HL-60 (cell line): ENCODE data around the gene SPIRE1.

ENCODE experiments used
- DNase-seq, 2 experiments: peaks; one replicate each; pipeline ENCODE4 v3.0.0-alpha.2; 2010 to 2020; ENCODE audit warnings: low read depth in 1 of 2, low spot score in 1 of 2
- H3K27ac ChIP-seq: fragments of 250-450 bp; sonication (Bioruptor Pico); replicated peaks from 2 replicates; pipeline ENCODE4 v1.5.1; 2020; ENCODE audit warnings: mild to moderate bottlenecking, moderate library complexity
- H3K27me3 ChIP-seq: fragments of 250-450 bp; sonication (Bioruptor Pico); 2 replicates; pipeline ENCODE4 v1.5.1; 2021; ENCODE audit warnings: mild to moderate bottlenecking, moderate library complexity; ENCODE audit not compliant: insufficient read depth, poor library complexity, severe bottlenecking
- H3K4me3 ChIP-seq: replicated peaks from 2 replicates; pipeline ENCODE4 v1.5.1; 2011; ENCODE audit warnings: mild to moderate bottlenecking, control low read depth, low read length; ENCODE audit not compliant: insufficient read depth
- CTCF ChIP-seq: IDR thresholded peaks from one replicate; pipeline ENCODE4 v1.5.1; 2011; ENCODE audit warnings: low read length, control low read depth, inconsistent platforms; ENCODE audit not compliant: insufficient read depth
- GABPA ChIP-seq: IDR thresholded peaks from 2 replicates; pipeline ENCODE4 v1.6.1; 2012; ENCODE audit warnings: low read depth
- POLR2AphosphoS5 ChIP-seq: IDR thresholded peaks from 2 replicates; pipeline ENCODE4 v1.6.1; 2012; ENCODE audit warnings: low read depth
- REST ChIP-seq: IDR thresholded peaks from 2 replicates; pipeline ENCODE4 v1.6.1; 2012; ENCODE audit warnings: low read depth; ENCODE audit not compliant: insufficient replicate concordance
- SPI1 ChIP-seq: IDR thresholded peaks from 2 replicates; pipeline ENCODE4 v1.6.1; 2012; ENCODE audit warnings: low read depth, mild to moderate bottlenecking, borderline replicate concordance

The SPIRE1 gene

GRCh38 chr18:12430137-12430990, 227.5 kb downstream of the SPIRE1 start:
- no peak for DNase-seq
- H3K27me3 ChIP-seq, result no peaks in the 10 kb centered on the region
- no peak overlapping the region for H3K4me3 ChIP-seq
- H3K27ac ChIP-seq, result no peak overlapping the region
- TF ChIP-seq POLR2AphosphoS5, result no peak
- TF ChIP-seq REST, result no peak
- no peak for TF ChIP-seq GABPA
- TF ChIP-seq CTCF, result no peak
- TF ChIP-seq SPI1, result no peak

GRCh38 chr18:12429556-12429955, 228.4 kb downstream of the SPIRE1 start:
- H3K27me3 ChIP-seq, result no peaks in the 10 kb centered on the region
- no peak overlapping the region for H3K4me3 ChIP-seq
- no peak overlapping the region for H3K27ac ChIP-seq
- no peak for DNase-seq
- no peak for TF ChIP-seq REST
- no peak for TF ChIP-seq SPI1

DNA sequence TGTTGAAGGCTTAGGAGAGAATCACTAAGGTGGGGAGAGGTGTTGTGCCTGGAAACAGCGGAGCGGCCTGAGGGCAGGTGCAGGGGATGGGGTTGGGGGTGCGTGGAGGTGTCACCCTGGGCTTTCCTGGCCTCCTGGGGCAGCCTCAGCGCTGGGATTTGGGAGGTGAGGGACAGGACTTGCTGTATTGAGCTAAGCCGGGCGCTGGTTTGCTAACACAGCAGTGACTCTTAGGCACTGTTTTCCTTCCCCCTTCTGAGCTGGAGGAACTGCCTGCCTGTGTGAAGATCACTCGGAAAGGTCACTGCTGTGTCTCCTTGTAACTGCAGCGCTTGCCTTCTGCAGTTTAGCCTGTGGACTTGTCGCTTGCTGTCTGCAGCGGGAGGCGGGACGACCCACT, 229.0 kb downstream of the SPIRE1 start:
- TF ChIP-seq POLR2AphosphoS5 (no peak), GABPA (no peak), CTCF (no peak), SPI1 (no peak), REST (no peak)
- H3K4me3 ChIP-seq, result no peak overlapping the region
- DNase-seq, result no peak
- H3K27ac ChIP-seq, result no peak overlapping the region
- peaks cover 4% of the 10 kb centered on the region for H3K27me3 ChIP-seq
